Kidney (tissue), 14 donors: ENCODE measurements around the gene RBMS1. TPM values are rescaled to one million over a fixed set of nuclear protein-coding genes. Genes with fewer than 3 reads are reported as not detected.

Experiments used
- DNase-seq, 5 donors: peaks; one replicate each; pipeline ENCODE4 v3.0.0-alpha.2; 2013 to 2020
- FAIRE-seq: peaks from 2 replicates; lab custom pipeline; 2012; peaks lifted over from hg19 to GRCh38; lab: Jason Lieb, UNC
- H3K27ac ChIP-seq, 2 donors: one replicate each; pipeline ENCODE4 v1.7.0; 2013; ENCODE audit warnings: low read depth in 2 of 2, low read length in 2 of 2, inconsistent platforms in 1 of 2
- H3K27me3 ChIP-seq: one replicate; pipeline ENCODE4 v1.7.1; 2013; ENCODE audit warnings: low read length, inconsistent platforms; ENCODE audit not compliant: control insufficient read depth, insufficient read depth
- H3K36me3 ChIP-seq, 3 donors: one replicate each; pipeline versions ENCODE4 v1.7.0 to v1.7.1; 2013; ENCODE audit warnings: low read length in 3 of 3, control low read depth in 1 of 3, inconsistent platforms in 1 of 3; ENCODE audit not compliant: insufficient read depth in 3 of 3, control insufficient read depth in 2 of 3
- H3K4me1 ChIP-seq, 3 donors: one replicate each; pipeline versions ENCODE4 v1.7.0 to v1.7.1; 2013; ENCODE audit warnings: low read length in 3 of 3, inconsistent platforms in 1 of 3, low read depth in 1 of 3; ENCODE audit not compliant: control insufficient read depth in 2 of 3, insufficient read depth in 2 of 3
- H3K4me3 ChIP-seq, 3 donors: one replicate each; pipeline versions ENCODE4 v1.7.0 to v1.8.1; 2013; ENCODE audit warnings: low read length in 3 of 3, control low read depth in 1 of 3, inconsistent platforms in 1 of 3
- H3K9ac ChIP-seq, 3 donors: one replicate each; pipeline versions ENCODE4 v1.7.0 to v1.7.1; 2013; ENCODE audit warnings: low read length in 3 of 3, control low read depth in 1 of 3, inconsistent platforms in 1 of 3
- H3K9me3 ChIP-seq, 3 donors: one replicate each; pipeline versions ENCODE4 v1.7.0 to v1.7.1; 2013; ENCODE audit warnings: low read length in 3 of 3, control low read depth in 1 of 3, inconsistent platforms in 1 of 3; ENCODE audit not compliant: control insufficient read depth in 2 of 3, insufficient read depth in 1 of 3
- CTCF ChIP-seq: IDR thresholded peaks from 3 replicates; pipeline ENCODE4 v1.5.1; 2012; ENCODE audit warnings: mild to moderate bottlenecking, moderate library complexity, borderline replicate concordance; ENCODE audit not compliant: insufficient read depth; ENCODE audit errors: extremely low read depth
- intact Hi-C: fragments of 100-400 bp; cut with DNase I; formaldehyde crosslinking; loops from one replicate; pipeline ENCODE4 v1.11.1; 2022
- polyA plus RNA-seq: library from polyadenylated mRNA; stranded (reverse); fragments of 350-450 nt; fragmentation: Illumina TruSeq; extraction: RNeasy Lipid Tissue Mini Kit (QIAGEN cat#74804); gene quantifications from one replicate; pipeline ENCODE4 v1.2.3, GENCODE V29; 2014; ENCODE audit warnings: low read depth, low replicate concordance; ENCODE audit not compliant: insufficient read depth
- total RNA-seq: library from RNA; stranded (reverse); fragmentation: NEBNext Ultra II Directional; extraction: Animal tissue kit (Norgen Biotek cat#: 25700); gene quantifications from one replicate; pipeline ENCODE4 v1.2.1, GENCODE V29; 2021
- donor health status: control.
- donor health status: control.
- donor health status: control.
- donor health status: control.
- donor health status: control.
- donor health status: DM: yes; HTN: yes; CAD: no.
- donor health status: Normal renal cell carcinoma (clear cell type).

The RBMS1 gene
- total and polyA plus RNA-seq, 2 donors from 2014 or later = 25.6 to 94.8 TPM

GRCh38 chr2:160247296-160248035 is 246.1 kb downstream of the RBMS1 start:
- TF ChIP-seq CTCF = no peak
- Histone ChIP-seq H3K9ac (no peak overlapping the region), H3K36me3 (no peaks in the 10 kb centered on the region), H3K4me1 (peaks cover 2 to 20% (median 19%) of the 10 kb centered on the region in 3 donors), H3K4me3 (no peak overlapping the region), H3K9me3 (no peaks in the 10 kb centered on the region), H3K27me3 (no peaks in the 10 kb centered on the region), H3K27ac (no peak overlapping the region)
- FAIRE-seq = no peak
- no peak for DNase-seq
- intact Hi-C loops = no loop called here

GRCh38 chr2:160246356-160246755 is 247.3 kb downstream of the RBMS1 start:
- no peak overlapping the region for H3K9ac ChIP-seq
- TF ChIP-seq CTCF = no peak
- no peaks in the 10 kb centered on the region for H3K36me3 ChIP-seq
- H3K27me3 ChIP-seq = no peaks in the 10 kb centered on the region
- H3K4me3 ChIP-seq = no peak overlapping the region
- intact Hi-C loops = no loop called here
- H3K4me1 ChIP-seq = peaks cover 2 to 26% (median 19%) of the 10 kb centered on the region in 3 donors
- no peaks in the 10 kb centered on the region for H3K9me3 ChIP-seq
- H3K27ac ChIP-seq = peak overlapping the region; percentile 37 to 49
- FAIRE-seq = no peak
- no peak for DNase-seq

- H3K4me1 ChIP-seq = peaks cover 2 to 26% (median 19%) of the 10 kb centered on the region in 3 donors
- DNase-seq (peak in 2 of 5 donors; percentile 57 to 58), FAIRE-seq (peak; percentile 39)
- intact Hi-C loops = no loop called here
- no peaks in the 10 kb centered on the region for H3K9me3 ChIP-seq
- H3K4me3 ChIP-seq = no peak overlapping the region
- no peak overlapping the region for H3K9ac ChIP-seq
- peak overlapping the region; percentile 37 to 49 for H3K27ac ChIP-seq
- H3K27me3 ChIP-seq = no peaks in the 10 kb centered on the region
- TF ChIP-seq CTCF = peak; percentile 1
- H3K36me3 ChIP-seq = no peaks in the 10 kb centered on the region
These were observed 247.9 kb downstream of the RBMS1 start for GRCh38 chr2:160245614-160246155.
